ENCODE results near the gene TSR2. TPM values are rescaled to one million over a fixed set of nuclear protein-coding genes. Genes with fewer than 3 reads are reported as not detected.

Gene TSR2
- total and polyA plus RNA-seq, 2 of the 13 experiments (the other 11 are each of a cell fraction or from before 2014, with no cell fraction given): 10.9 to 35.5 TPM

DNA sequence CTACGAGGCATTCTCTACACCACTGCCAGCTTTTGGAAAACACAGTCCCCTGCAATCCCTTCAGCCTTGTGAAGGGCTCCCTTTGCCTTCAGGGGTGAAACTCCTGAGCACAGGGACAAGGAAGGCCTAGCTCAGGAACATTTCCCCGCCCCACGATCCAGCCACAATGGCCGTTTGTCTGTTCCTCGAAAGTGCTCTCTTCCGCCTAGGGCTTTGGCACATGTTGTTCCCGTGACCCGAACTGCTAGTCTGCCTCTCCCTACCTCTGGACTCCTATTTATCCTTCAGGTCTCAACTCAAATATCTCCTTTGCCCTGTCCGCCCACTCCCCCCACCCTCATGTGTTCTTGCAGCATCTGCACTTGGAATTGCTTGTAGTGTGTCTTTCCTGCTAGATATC is 43.7 kb downstream of the TSR2 start (continued):
- TF ChIP-seq, protein P1, sequence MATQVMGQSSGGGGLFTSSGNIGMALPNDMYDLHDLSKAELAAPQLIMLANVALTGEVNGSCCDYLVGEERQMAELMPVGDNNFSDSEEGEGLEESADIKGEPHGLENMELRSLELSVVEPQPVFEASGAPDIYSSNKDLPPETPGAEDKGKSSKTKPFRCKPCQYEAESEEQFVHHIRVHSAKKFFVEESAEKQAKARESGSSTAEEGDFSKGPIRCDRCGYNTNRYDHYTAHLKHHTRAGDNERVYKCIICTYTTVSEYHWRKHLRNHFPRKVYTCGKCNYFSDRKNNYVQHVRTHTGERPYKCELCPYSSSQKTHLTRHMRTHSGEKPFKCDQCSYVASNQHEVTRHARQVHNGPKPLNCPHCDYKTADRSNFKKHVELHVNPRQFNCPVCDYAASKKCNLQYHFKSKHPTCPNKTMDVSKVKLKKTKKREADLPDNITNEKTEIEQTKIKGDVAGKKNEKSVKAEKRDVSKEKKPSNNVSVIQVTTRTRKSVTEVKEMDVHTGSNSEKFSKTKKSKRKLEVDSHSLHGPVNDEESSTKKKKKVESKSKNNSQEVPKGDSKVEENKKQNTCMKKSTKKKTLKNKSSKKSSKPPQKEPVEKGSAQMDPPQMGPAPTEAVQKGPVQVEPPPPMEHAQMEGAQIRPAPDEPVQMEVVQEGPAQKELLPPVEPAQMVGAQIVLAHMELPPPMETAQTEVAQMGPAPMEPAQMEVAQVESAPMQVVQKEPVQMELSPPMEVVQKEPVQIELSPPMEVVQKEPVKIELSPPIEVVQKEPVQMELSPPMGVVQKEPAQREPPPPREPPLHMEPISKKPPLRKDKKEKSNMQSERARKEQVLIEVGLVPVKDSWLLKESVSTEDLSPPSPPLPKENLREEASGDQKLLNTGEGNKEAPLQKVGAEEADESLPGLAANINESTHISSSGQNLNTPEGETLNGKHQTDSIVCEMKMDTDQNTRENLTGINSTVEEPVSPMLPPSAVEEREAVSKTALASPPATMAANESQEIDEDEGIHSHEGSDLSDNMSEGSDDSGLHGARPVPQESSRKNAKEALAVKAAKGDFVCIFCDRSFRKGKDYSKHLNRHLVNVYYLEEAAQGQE (IDR thresholded peaks at IDR 0.05; ENCODE audit: borderline replicate concordance in 1 of 2, low read depth in 1 of 2, low read length in 2 of 2): no peak
- no peak for TF ChIP-seq SNAI1 (CRISPR knock-in tag; IDR thresholded peaks at IDR 0.05; ENCODE audit: borderline replicate concordance)
- TF ChIP-seq MAFK (conservative IDR thresholded peaks at IDR 0.05 in 1 of 2, IDR thresholded peaks at IDR 0.05 in 1 of 2; ENCODE audit: low read length in 2 of 2): no peak
- peak; percentile 28; the same call in 1 of the 2 replicates for TF ChIP-seq RARA (CRISPR knock-in tag; IDR thresholded peaks at IDR 0.05)
- no peak for TF ChIP-seq SETDB1 (CRISPR knock-in tag; IDR thresholded peaks at IDR 0.05; ENCODE audit: borderline replicate concordance)
- no peak for TF ChIP-seq FOXJ3 (CRISPR knock-in tag; IDR thresholded peaks at IDR 0.05; ENCODE audit: borderline replicate concordance)
- TF ChIP-seq ZNF138 (CRISPR knock-in tag; IDR thresholded peaks at IDR 0.05; ENCODE audit: low read depth): no peak
- TF ChIP-seq, protein P2, sequence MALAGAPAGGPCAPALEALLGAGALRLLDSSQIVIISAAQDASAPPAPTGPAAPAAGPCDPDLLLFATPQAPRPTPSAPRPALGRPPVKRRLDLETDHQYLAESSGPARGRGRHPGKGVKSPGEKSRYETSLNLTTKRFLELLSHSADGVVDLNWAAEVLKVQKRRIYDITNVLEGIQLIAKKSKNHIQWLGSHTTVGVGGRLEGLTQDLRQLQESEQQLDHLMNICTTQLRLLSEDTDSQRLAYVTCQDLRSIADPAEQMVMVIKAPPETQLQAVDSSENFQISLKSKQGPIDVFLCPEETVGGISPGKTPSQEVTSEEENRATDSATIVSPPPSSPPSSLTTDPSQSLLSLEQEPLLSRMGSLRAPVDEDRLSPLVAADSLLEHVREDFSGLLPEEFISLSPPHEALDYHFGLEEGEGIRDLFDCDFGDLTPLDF (CRISPR knock-in tag; IDR thresholded peaks at IDR 0.05): no peak
- no peak for TF ChIP-seq NR2F6 (IDR thresholded peaks at IDR 0.05)
- TF ChIP-seq NR2F6 (CRISPR knock-in tag; IDR thresholded peaks at IDR 0.05): no peak
- TF ChIP-seq KLF12 (CRISPR knock-in tag; IDR thresholded peaks at IDR 0.05; ENCODE audit: borderline replicate concordance): no peak
- no peak for TF ChIP-seq FOXA1 (IDR thresholded peaks at IDR 0.05)
- no peak for TF ChIP-seq FOXA1 (CRISPR knock-in tag; IDR thresholded peaks at IDR 0.05)
- no peak for TF ChIP-seq RFX1 (IDR thresholded peaks at IDR 0.05)
- TF ChIP-seq NFRKB (IDR thresholded peaks at IDR 0.05): no peak
- TF ChIP-seq ZNF644 (CRISPR knock-in tag; IDR thresholded peaks at IDR 0.05; ENCODE audit: low read depth): no peak
- TF ChIP-seq, protein P3, sequence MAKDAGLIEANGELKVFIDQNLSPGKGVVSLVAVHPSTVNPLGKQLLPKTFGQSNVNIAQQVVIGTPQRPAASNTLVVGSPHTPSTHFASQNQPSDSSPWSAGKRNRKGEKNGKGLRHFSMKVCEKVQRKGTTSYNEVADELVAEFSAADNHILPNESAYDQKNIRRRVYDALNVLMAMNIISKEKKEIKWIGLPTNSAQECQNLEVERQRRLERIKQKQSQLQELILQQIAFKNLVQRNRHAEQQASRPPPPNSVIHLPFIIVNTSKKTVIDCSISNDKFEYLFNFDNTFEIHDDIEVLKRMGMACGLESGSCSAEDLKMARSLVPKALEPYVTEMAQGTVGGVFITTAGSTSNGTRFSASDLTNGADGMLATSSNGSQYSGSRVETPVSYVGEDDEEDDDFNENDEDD (CRISPR knock-in tag; IDR thresholded peaks at IDR 0.05; ENCODE audit: borderline replicate concordance): peak; percentile 12; the same call in 1 of the 2 replicates
- no peak for TF ChIP-seq KAT7 (CRISPR knock-in tag; IDR thresholded peaks at IDR 0.05; ENCODE audit: borderline replicate concordance)
- peak; percentile 98 for TF ChIP-seq BCL6 (CRISPR knock-in tag; IDR thresholded peaks at IDR 0.05)
- no peak for TF ChIP-seq KLF16 (CRISPR knock-in tag; IDR thresholded peaks at IDR 0.05)
- TF ChIP-seq, protein P4, sequence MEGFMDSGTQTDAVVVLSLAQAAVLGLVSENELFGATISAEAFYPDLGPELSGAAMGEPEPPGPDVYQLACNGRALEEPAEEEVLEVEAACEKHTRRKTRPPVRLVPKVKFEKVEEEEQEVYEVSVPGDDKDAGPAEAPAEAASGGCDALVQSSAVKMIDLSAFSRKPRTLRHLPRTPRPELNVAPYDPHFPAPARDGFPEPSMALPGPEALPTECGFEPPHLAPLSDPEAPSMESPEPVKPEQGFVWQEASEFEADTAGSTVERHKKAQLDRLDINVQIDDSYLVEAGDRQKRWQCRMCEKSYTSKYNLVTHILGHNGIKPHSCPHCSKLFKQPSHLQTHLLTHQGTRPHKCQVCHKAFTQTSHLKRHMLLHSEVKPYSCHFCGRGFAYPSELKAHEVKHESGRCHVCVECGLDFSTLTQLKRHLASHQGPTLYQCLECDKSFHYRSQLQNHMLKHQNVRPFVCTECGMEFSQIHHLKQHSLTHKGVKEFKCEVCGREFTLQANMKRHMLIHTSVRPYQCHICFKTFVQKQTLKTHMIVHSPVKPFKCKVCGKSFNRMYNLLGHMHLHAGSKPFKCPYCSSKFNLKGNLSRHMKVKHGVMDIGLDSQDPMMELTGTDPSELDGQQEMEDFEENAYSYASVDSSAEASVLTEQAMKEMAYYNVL (CRISPR knock-in tag; IDR thresholded peaks at IDR 0.05; ENCODE audit: borderline replicate concordance): no peak
- TF ChIP-seq EP300 (IDR thresholded peaks at IDR 0.05; ENCODE audit: low read depth in 2 of 2, low read length in 2 of 2): no peak
- no peak for TF ChIP-seq EP300 (CRISPR knock-in tag; IDR thresholded peaks at IDR 0.05; ENCODE audit: borderline replicate concordance)
- no peak for TF ChIP-seq PHF5A (CRISPR knock-in tag; IDR thresholded peaks at IDR 0.05; ENCODE audit: low read depth, unreplicated experiment)
- no peak for TF ChIP-seq MTA3 (CRISPR knock-in tag; IDR thresholded peaks at IDR 0.05)
- no peak for TF ChIP-seq ZSCAN31 (CRISPR knock-in tag; IDR thresholded peaks at IDR 0.05; ENCODE audit: low read depth)
